H1 (cell line): ENCODE measurements around the gene PPP1R18. TPM values are rescaled to one million over a fixed set of nuclear protein-coding genes. Genes with fewer than 3 reads are reported as not detected.

Source experiments
- CTCF ChIA-PET: fragments of 300-600 bp; sonication (Branson Sonifier 250); formaldehyde crosslinking; loops from one replicate; lab custom pipeline; 2021; ENCODE audit not compliant: partially characterized antibody; lab: Charles Lee
- POLR2A ChIA-PET: fragments of 300-600 bp; sonication (Branson Sonifier 250); formaldehyde crosslinking; loops from one replicate; lab custom pipeline; 2021; ENCODE audit warnings: inconsistent platforms; ENCODE audit not compliant: partially characterized antibody; lab: Charles Lee
- DNase-seq, 2 experiments: peaks; one replicate each; pipeline versions ENCODE4 v3.0.0 to v3.0.0-alpha.2; 2010 to 2022; ENCODE audit warnings: low spot score in 2 of 2, low read depth in 1 of 2, mixed read lengths in 1 of 2
- FAIRE-seq: peaks from 2 replicates; lab custom pipeline; 2011; peaks lifted over from hg19 to GRCh38; lab: Jason Lieb, UNC
- H2AFZ ChIP-seq: 2 replicates; pipeline ENCODE4 v1.8.1; 2012; ENCODE audit warnings: low read length, inconsistent platforms
- H2AK5ac ChIP-seq: 2 replicates; pipeline ENCODE4 v1.6.1; 2013; ENCODE audit warnings: low read depth, low read length
- H2BK120ac ChIP-seq: replicated peaks from 2 replicates; pipeline ENCODE3; 2013; ENCODE audit warnings: low read depth, low read length, inconsistent platforms
- H2BK12ac ChIP-seq: 2 replicates; pipeline ENCODE4 v1.6.1; 2013; ENCODE audit warnings: low read depth, low read length
- H2BK15ac ChIP-seq: 2 replicates; pipeline ENCODE4 v1.6.1; 2013; ENCODE audit warnings: low read length
- H2BK20ac ChIP-seq: 2 replicates; pipeline ENCODE4 v1.6.1; 2013; ENCODE audit warnings: low read length
- H2BK5ac ChIP-seq: 2 replicates; pipeline ENCODE4 v1.6.1; 2013; ENCODE audit warnings: low read depth, low read length
- H3K14ac ChIP-seq: 2 replicates; pipeline ENCODE4 v1.6.1; 2013; ENCODE audit warnings: inconsistent platforms; ENCODE audit not compliant: insufficient read length
- H3K18ac ChIP-seq: 2 replicates; pipeline ENCODE4 v1.6.1; 2013; ENCODE audit warnings: low read length; ENCODE audit errors: extremely low read depth
- H3K23ac ChIP-seq: 2 replicates; pipeline ENCODE4 v1.6.1; 2013; ENCODE audit warnings: inconsistent platforms; ENCODE audit not compliant: insufficient read length
- H3K23me2 ChIP-seq: 2 replicates; pipeline ENCODE4 v1.6.1; 2013; ENCODE audit warnings: low read depth, low read length
- H3K27ac ChIP-seq: 2 replicates; pipeline ENCODE4 v1.6.1; 2011; ENCODE audit warnings: low read depth, low read length, inconsistent platforms
- H3K27me3 ChIP-seq, 4 experiments: replicated peaks in 1 of 4; 1 replicate in 1 of 4; 2 replicates in 3 of 4; pipeline versions ENCODE4 v1.6.1 to v1.8.1; 2011 to 2013; ENCODE audit warnings: low read length in 3 of 4, mild to moderate bottlenecking in 3 of 4, inconsistent platforms in 2 of 4, mixed read lengths in 2 of 4, moderate library complexity in 1 of 4; ENCODE audit not compliant: control insufficient read depth in 3 of 4, insufficient read depth in 3 of 4; ENCODE audit errors: extremely low read depth in 1 of 4
- H3K36me3 ChIP-seq, 4 experiments: 2 replicates each; pipeline versions ENCODE4 v1.6.1 to v1.8.1; 2011 to 2013; ENCODE audit warnings: mild to moderate bottlenecking in 4 of 4, low read length in 3 of 4, moderate library complexity in 2 of 4, control low read depth in 1 of 4, inconsistent platforms in 1 of 4; ENCODE audit not compliant: insufficient read depth in 4 of 4, control insufficient read depth in 2 of 4
- H3K4ac ChIP-seq: replicated peaks from 2 replicates; pipeline ENCODE3; 2013; ENCODE audit warnings: low read length, low read depth, mixed read lengths, inconsistent platforms; ENCODE audit not compliant: insufficient read length
- H3K4me1 ChIP-seq, 4 experiments: replicated peaks in 1 of 4; 1 replicate in 1 of 4; 2 replicates in 3 of 4; pipeline versions ENCODE4 v1.6.1 to v1.8.1; 2011 to 2013; ENCODE audit warnings: low read length in 3 of 4, inconsistent platforms in 2 of 4, mixed read lengths in 1 of 4; ENCODE audit not compliant: insufficient read depth in 4 of 4, control insufficient read depth in 3 of 4
- H3K4me2 ChIP-seq, 2 experiments: 2 replicates each; pipeline versions ENCODE4 v1.6.1 to v1.8.1; 2011 to 2013; ENCODE audit warnings: low read depth in 2 of 2, low read length in 2 of 2, control low read depth in 1 of 2, inconsistent platforms in 1 of 2, mild to moderate bottlenecking in 1 of 2; ENCODE audit not compliant: insufficient read depth in 1 of 2
- H3K4me3 ChIP-seq, 4 experiments: fragments of 200-600, 300-600 bp in 1 of 4; sonication (generic), shearing (Covaris generic), sonication (Bioruptor Twin) in 1 of 4; 2 replicates each; pipeline versions ENCODE4 v1.5.1 to v1.8.1; 2011 to 2016; ENCODE audit warnings: low read length in 4 of 4, low read depth in 3 of 4, control low read depth in 2 of 4, inconsistent platforms in 2 of 4, mild to moderate bottlenecking in 2 of 4, mixed read lengths in 1 of 4, moderate library complexity in 1 of 4; ENCODE audit not compliant: insufficient read depth in 2 of 4; ENCODE audit errors: extremely low read depth in 1 of 4
- H3K56ac ChIP-seq: replicated peaks from 2 replicates; pipeline ENCODE3; 2013; ENCODE audit warnings: low read depth, mild to moderate bottlenecking, mixed read lengths, low read length, inconsistent platforms; ENCODE audit not compliant: insufficient read length
- H3K79me1 ChIP-seq: 2 replicates; pipeline ENCODE4 v1.6.1; 2013; ENCODE audit warnings: low read depth, low read length, control low read depth
- H3K79me2 ChIP-seq, 2 experiments: 2 replicates each; pipeline versions ENCODE4 v1.6.1 to v1.8.1; 2012 to 2013; ENCODE audit warnings: low read length in 2 of 2, mild to moderate bottlenecking in 2 of 2, inconsistent platforms in 1 of 2; ENCODE audit not compliant: insufficient read depth in 2 of 2, control insufficient read depth in 1 of 2
- H3K9ac ChIP-seq, 4 experiments: replicated peaks in 1 of 4; 1 replicate in 1 of 4; 2 replicates in 3 of 4; pipeline versions ENCODE4 v1.6.1 to v1.8.1; 2011 to 2013; ENCODE audit warnings: low read depth in 3 of 4, low read length in 3 of 4, control low read depth in 2 of 4, mild to moderate bottlenecking in 2 of 4, moderate library complexity in 2 of 4, inconsistent platforms in 1 of 4; ENCODE audit errors: extremely low read depth in 1 of 4
- H3K9me3 ChIP-seq, 2 experiments: 2 replicates each; pipeline versions ENCODE4 v1.6.1 to v1.8.1; 2012 to 2013; ENCODE audit warnings: mild to moderate bottlenecking in 2 of 2, moderate library complexity in 2 of 2, control low read depth in 1 of 2, inconsistent platforms in 1 of 2, low read depth in 1 of 2, low read length in 1 of 2, mixed read lengths in 1 of 2; ENCODE audit not compliant: insufficient read depth in 2 of 2
- H4K20me1 ChIP-seq, 2 experiments: replicated peaks in 1 of 2; 2 replicates each; pipeline versions ENCODE3 to v1.8.1; 2011 to 2013; ENCODE audit warnings: inconsistent platforms in 2 of 2, low read length in 2 of 2, mild to moderate bottlenecking in 1 of 2; ENCODE audit not compliant: insufficient read depth in 2 of 2, control insufficient read depth in 1 of 2
- H4K5ac ChIP-seq: 2 replicates; pipeline ENCODE4 v1.6.1; 2013; ENCODE audit warnings: low read length, low read depth, mixed read lengths, inconsistent platforms; ENCODE audit not compliant: insufficient read length
- H4K8ac ChIP-seq: 2 replicates; pipeline ENCODE4 v1.8.0; 2013; ENCODE audit warnings: mild to moderate bottlenecking, moderate library complexity, low read length, inconsistent platforms; ENCODE audit not compliant: insufficient read depth; ENCODE audit errors: extremely low read depth
- H4K91ac ChIP-seq: replicated peaks from 2 replicates; pipeline ENCODE3; 2013; ENCODE audit warnings: low read length, mixed read lengths, inconsistent platforms; ENCODE audit not compliant: insufficient read length
- ATF3 ChIP-seq: IDR thresholded peaks from 2 replicates; pipeline ENCODE4 v1.6.1; 2011; ENCODE audit warnings: low read depth, mild to moderate bottlenecking, low read length; ENCODE audit not compliant: insufficient read depth
- BCL11A ChIP-seq, 2 experiments: IDR thresholded peaks; one replicate each; pipeline ENCODE4 v1.6.1; 2011; ENCODE audit warnings: low read depth in 2 of 2, low read length in 2 of 2, mild to moderate bottlenecking in 2 of 2
- CHD1 ChIP-seq: IDR thresholded peaks from 2 replicates; pipeline ENCODE4 v1.6.1; 2012; ENCODE audit warnings: low read depth, low read length, improper control_type of control experiment
- CHD2 ChIP-seq: IDR thresholded peaks from 2 replicates; pipeline ENCODE4 v1.6.1; 2012; ENCODE audit warnings: low read length, improper control_type of control experiment
- EZH2 ChIP-seq: fragments of 200-600 bp; sonication (generic); IDR thresholded peaks from 2 replicates; pipeline ENCODE4 v1.7.1; 2012; ENCODE audit warnings: low read depth, mild to moderate bottlenecking, moderate library complexity, low read length, inconsistent platforms; ENCODE audit not compliant: severe bottlenecking
- GTF2F1 ChIP-seq: IDR thresholded peaks from 2 replicates; pipeline ENCODE4 v1.6.1; 2012; ENCODE audit warnings: low read depth, low read length, improper control_type of control experiment, borderline replicate concordance
- KDM4A ChIP-seq: IDR thresholded peaks from one replicate; pipeline ENCODE4 v1.7.1; 2012; ENCODE audit warnings: low read depth, mild to moderate bottlenecking, moderate library complexity, low read length, inconsistent platforms; ENCODE audit not compliant: severe bottlenecking
- POLR2A ChIP-seq, 2 experiments: IDR thresholded peaks; 1 replicate in 1 of 2; 2 replicates in 1 of 2; pipeline ENCODE4 v1.6.1; 2011; ENCODE audit warnings: low read depth in 2 of 2, low read length in 2 of 2, mild to moderate bottlenecking in 2 of 2; ENCODE audit errors: control extremely low read depth in 1 of 2
- POU5F1 ChIP-seq: IDR thresholded peaks from 2 replicates; pipeline ENCODE4 v1.6.1; 2011; ENCODE audit warnings: low read depth, mild to moderate bottlenecking, low read length, moderate library complexity
- RFX5 ChIP-seq: IDR thresholded peaks from 2 replicates; pipeline ENCODE4 v1.6.1; 2011; ENCODE audit warnings: low read depth, low read length, improper control_type of control experiment, borderline replicate concordance
- RXRA ChIP-seq: IDR thresholded peaks from 2 replicates; pipeline ENCODE4 v1.6.1; 2011; ENCODE audit warnings: low read depth, mild to moderate bottlenecking, low read length, moderate library complexity; ENCODE audit not compliant: insufficient read depth
- SIN3A ChIP-seq, 2 experiments: IDR thresholded peaks in 1 of 2; conservative IDR thresholded peaks in 1 of 2; 2 replicates each; pipeline ENCODE4 v1.6.1; 2011 to 2012; ENCODE audit warnings: low read length in 2 of 2, improper control_type of control experiment in 1 of 2, low read depth in 1 of 2, mild to moderate bottlenecking in 1 of 2
- SP2 ChIP-seq: IDR thresholded peaks from 2 replicates; pipeline ENCODE4 v1.6.1; 2012; ENCODE audit warnings: mild to moderate bottlenecking, low read length, inconsistent platforms
- WGBS, 2 experiments: shearing (Covaris generic) in 1 of 2; methylation state at CpG; one replicate each; pipeline versions ENCODE4 v1.1.6 to v1.1.7; 2013 to 2015; ENCODE audit warnings: low lambda C conversion rate in 2 of 2, mixed read lengths in 2 of 2, inconsistent platforms in 1 of 2, low coverage in 1 of 2, missing lambda C conversion rate in 1 of 2; ENCODE audit not compliant: insufficient replicate concordance in 2 of 2, insufficient coverage in 1 of 2, insufficient read length in 1 of 2; ENCODE audit errors: extremely low coverage in 1 of 2, missing lambda C conversion rate in 1 of 2; 5-methylcytosine and 5-hydroxymethylcytosine counted together
- polyA plus RNA-seq, 7 experiments: library from polyadenylated mRNA; depleted of rRNA in 3 of 7; stranded (reverse) in 5 of 7; unstranded in 2 of 7; fragments of >200 nt in 5 of 7; fragments of 200-250 nt in 2 of 7; gene quantifications; 1 replicate in 5 of 7; 2 replicates in 1 of 7; 4 replicates in 1 of 7; pipeline versions ENCODE4 v1.2.1 to v1.2.3, GENCODE V29; 2011 to 2013; ENCODE audit warnings: missing spikeins in 2 of 7, mixed read lengths in 2 of 7
- total RNA-seq: library from RNA; stranded (reverse); fragmentation: NEBNext Ultra II Directional; extraction: Animal tissue kit (Norgen Biotek cat#: 25700); gene quantifications from 2 replicates; pipeline ENCODE4 v1.2.1, GENCODE V29; 2021

The PPP1R18 gene
- total and polyA plus RNA-seq, 2 of the 8 experiments (the other 6 are each of a cell fraction or from before 2014, with no cell fraction given): 25.1 to 29.1 TPM

DNA sequence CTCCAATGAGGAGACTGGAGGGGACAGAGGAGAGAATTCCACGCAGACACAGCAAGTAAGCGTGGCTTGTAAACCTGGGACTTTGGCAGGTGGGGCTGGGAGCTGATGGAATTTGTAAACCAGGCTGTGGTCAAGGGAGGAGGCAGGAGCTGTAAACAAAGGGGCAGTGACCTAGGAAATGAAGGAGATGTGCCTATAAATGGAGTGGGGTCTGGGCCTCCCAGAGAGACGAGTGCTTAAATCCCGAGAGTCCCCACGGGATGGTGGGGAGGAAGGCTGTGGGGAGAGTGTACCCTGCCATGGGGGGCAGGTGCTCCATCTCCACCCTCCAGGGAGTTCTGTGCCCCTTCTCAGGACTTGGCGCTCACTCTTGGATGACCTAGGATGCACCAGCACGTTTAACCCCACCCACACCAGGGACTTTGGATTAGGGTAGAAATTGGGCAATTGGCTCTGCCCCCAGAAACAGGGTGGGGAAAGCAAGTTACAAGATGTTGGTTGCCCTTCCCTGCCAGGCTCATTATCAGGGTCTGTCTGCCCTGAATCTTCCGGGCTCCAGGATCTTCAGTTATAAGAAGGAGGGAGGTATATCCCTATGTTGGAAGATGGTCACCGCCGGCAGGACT, 9.7 kb downstream of the PPP1R18 start:
- Histone ChIP-seq H2BK120ac (no peak overlapping the region), H2AK5ac (no peak overlapping the region), H3K27ac (no peak overlapping the region), H3K9me3 (no peaks in the 10 kb centered on the region), H3K4me2 (no peak overlapping the region), H3K4me1 (no peaks in the 10 kb centered on the region; a peak in 1 of 7 replicates), H4K8ac (no peak overlapping the region), H3K27me3 (no peaks in the 10 kb centered on the region), H4K5ac (no peak overlapping the region), H3K79me1 (no peaks in the 10 kb centered on the region; the same call in 1 of the 2 replicates), H3K23me2 (peaks cover 6% of the 10 kb centered on the region), H2BK15ac (no peak overlapping the region), H4K20me1 (peaks cover 0 to 8% of the 10 kb centered on the region in 2 experiments), H3K14ac (no peak overlapping the region), H3K79me2 (peaks cover 0 to 7% of the 10 kb centered on the region in 2 experiments; a peak in 2 of 4 replicates), H3K4me3 (no peak overlapping the region), H3K56ac (no peak overlapping the region), H2BK5ac (no peak overlapping the region), H3K23ac (no peak overlapping the region), H3K9ac (no peak overlapping the region), H4K91ac (no peak overlapping the region), H2AFZ (no peak overlapping the region), H3K36me3 (no peaks in the 10 kb centered on the region; a peak in 2 of 8 replicates), H3K18ac (no peak overlapping the region), H3K4ac (no peak overlapping the region), H2BK20ac (no peak overlapping the region), H2BK12ac (no peak overlapping the region)
- DNase-seq (no peak), FAIRE-seq (no peak)
- POLR2A ChIA-PET: interaction anchor here (1.7 to 18.7 kb wide), 2 partner anchors 11 to 48 kb away, joined by 4 to 388 read pairs; partner anchors contain the start of genes MDC1 and TUBB
- CTCF ChIA-PET: interaction anchor here (1.2 to 11.0 kb wide), 3 partner anchors 46 to 144 kb away, joined by 3 to 147 read pairs (median 5); no protein-coding TSS in a partner anchor
- 93% methylated on average over 10 of the region's 10 CpGs; no CpG with 5 or more reads in 1 of the 2 experiments for WGBS, 2 experiments
- TF ChIP-seq RFX5: no peak
- TF ChIP-seq BCL11A (IDR thresholded peaks at IDR 0.05; ENCODE audit: low read depth in 2 of 2, low read length in 2 of 2): no peak
- no peak for TF ChIP-seq EZH2
- TF ChIP-seq SIN3A (conservative IDR thresholded peaks at IDR 0.05 in 1 of 2, IDR thresholded peaks at IDR 0.05 in 1 of 2; ENCODE audit: low read depth in 1 of 2, low read length in 2 of 2): no peak
- TF ChIP-seq CHD2: no peak
- TF ChIP-seq RXRA: no peak
- TF ChIP-seq GTF2F1: no peak
- TF ChIP-seq KDM4A: no peak
- TF ChIP-seq ATF3: no peak
- no peak for TF ChIP-seq SP2
- TF ChIP-seq POLR2A (IDR thresholded peaks at IDR 0.05; ENCODE audit: control extremely low read depth in 1 of 2, low read depth in 2 of 2, low read length in 2 of 2): no peak
- no peak for TF ChIP-seq POU5F1
- no peak for TF ChIP-seq CHD1
